K562 (cell line): ENCODE measurements around the gene SAMD10. TPM values are rescaled to one million over a fixed set of nuclear protein-coding genes. Genes with fewer than 3 reads are reported as not detected.

ENCODE experiments used
- ATF3 ChIP-seq, 2 experiments: fragments of 450-650 bp in 1 of 2; sonication (generic) in 1 of 2; formaldehyde crosslinking in 1 of 2; IDR thresholded peaks in 1 of 2; conservative IDR thresholded peaks in 1 of 2; 2 replicates each; pipeline versions ENCODE4 v1.6.1 to v1.8.1; 2016 to 2023; ENCODE audit warnings: mild to moderate bottlenecking in 2 of 2, moderate library complexity in 2 of 2, inconsistent platforms in 1 of 2, missing genetic modification reagents in 1 of 2
- CCNT2 ChIP-seq: IDR thresholded peaks from 2 replicates; pipeline ENCODE4 v1.6.1; 2011; ENCODE audit warnings: borderline replicate concordance, low read depth, mild to moderate bottlenecking, moderate library complexity, mixed read lengths, low read length; ENCODE audit not compliant: insufficient read length; ENCODE audit errors: extremely low read depth
- CREM ChIP-seq: IDR thresholded peaks from 2 replicates; pipeline ENCODE4 v1.6.1; 2014; ENCODE audit warnings: antibody characterized with exemption, low read depth
- CXXC5 ChIP-seq: fragments of 250-450 bp; sonication (Bioruptor Pico); IDR thresholded peaks from 2 replicates; pipeline ENCODE4 v1.8.0; 2022; ENCODE audit warnings: inconsistent platforms, mild to moderate bottlenecking, moderate library complexity
- DEAF1 ChIP-seq: fragments of 450-650 bp; formaldehyde crosslinking; IDR thresholded peaks from 2 replicates; pipeline ENCODE4 v1.4.0; 2020; ENCODE audit warnings: mild to moderate bottlenecking, moderate library complexity
- HBP1 ChIP-seq: fragments of 450-650 bp; formaldehyde crosslinking; IDR thresholded peaks from 2 replicates; pipeline ENCODE4 v1.4.0; 2022; ENCODE audit warnings: missing genetic modification characterization
- HNRNPL ChIP-seq: fragments of 200-400 bp; formaldehyde crosslinking; IDR thresholded peaks from 2 replicates; pipeline ENCODE4 v1.6.1; 2017; ENCODE audit warnings: low read depth, mild to moderate bottlenecking, low read length
- ILF3 ChIP-seq: fragments of 450-650 bp; IDR thresholded peaks from 2 replicates; pipeline ENCODE4 v1.6.1; 2018; ENCODE audit warnings: antibody characterized with exemption, mild to moderate bottlenecking, moderate library complexity, borderline replicate concordance
- JUN ChIP-seq, 2 experiments: sonication (generic) in 1 of 2; formaldehyde crosslinking in 1 of 2; IDR thresholded peaks; 2 replicates each; pipeline versions ENCODE4 v1.6.1 to v1.8.0; 2012 to 2022; ENCODE audit warnings: borderline replicate concordance in 2 of 2, mild to moderate bottlenecking in 2 of 2, improper control_type of control experiment in 1 of 2, low read depth in 1 of 2, low read length in 1 of 2, missing genetic modification reagents in 1 of 2
- LCOR ChIP-seq: sonication (generic); formaldehyde crosslinking; IDR thresholded peaks from 2 replicates; pipeline ENCODE4 v1.8.0; 2022; ENCODE audit warnings: mild to moderate bottlenecking, missing genetic modification reagents
- MAZ ChIP-seq, 2 experiments: fragments of 450-650 bp in 1 of 2; sonication (generic) in 1 of 2; formaldehyde crosslinking; IDR thresholded peaks in 1 of 2; conservative IDR thresholded peaks in 1 of 2; 2 replicates each; pipeline versions ENCODE4 v1.4.0 to v1.5.0; 2020; ENCODE audit warnings: mild to moderate bottlenecking in 1 of 2, missing genetic modification reagents in 1 of 2
- MEIS2 ChIP-seq: fragments of 450-650 bp; IDR thresholded peaks from 2 replicates; pipeline ENCODE4 v1.6.1; 2014; ENCODE audit warnings: mild to moderate bottlenecking; ENCODE audit not compliant: partially characterized antibody
- PKNOX1 ChIP-seq: fragments of 450-650 bp; IDR thresholded peaks from 2 replicates; pipeline ENCODE4 v1.6.1; 2016
- RB1 ChIP-seq: fragments of 450-650 bp; IDR thresholded peaks from 2 replicates; pipeline ENCODE4 v1.6.1; 2017; ENCODE audit warnings: low read depth, mild to moderate bottlenecking
- RBFOX2 ChIP-seq: fragments of 200-400 bp; formaldehyde crosslinking; IDR thresholded peaks from 2 replicates; pipeline ENCODE4 v1.6.1; 2017; ENCODE audit warnings: low read depth, mild to moderate bottlenecking, low read length, moderate library complexity
- SIN3B ChIP-seq: fragments of 450-650 bp; IDR thresholded peaks from 2 replicates; pipeline ENCODE4 v1.6.1; 2017; ENCODE audit warnings: low read depth, mild to moderate bottlenecking, moderate library complexity
- XRCC5 ChIP-seq: fragments of 200-400 bp; formaldehyde crosslinking; IDR thresholded peaks from 2 replicates; pipeline ENCODE4 v1.6.1; 2017; ENCODE audit warnings: low read depth, mild to moderate bottlenecking, low read length
- ZNF583 ChIP-seq: fragments of 250-450 bp; sonication (Bioruptor Pico); IDR thresholded peaks from 2 replicates; pipeline ENCODE4 v1.4.0; 2020
- polyA plus RNA-seq, 8 experiments: library from polyadenylated mRNA; depleted of rRNA in 4 of 8; stranded (reverse) in 5 of 8; unstranded in 3 of 8; fragments of >200 nt; fragmentation: Nextera tagmentation in 2 of 8; fragmentation: Illumina TruSeq in 1 of 8; extraction: Ambion mirVana in 2 of 8; extraction: Trizol in 1 of 8; gene quantifications; 2 replicates each; pipeline versions ENCODE4 v1.2.1 to v1.2.3, GENCODE V29; 2011 to 2014; ENCODE audit warnings: inconsistent platforms in 1 of 8, missing spikeins in 1 of 8
- total RNA-seq, 7 experiments: library from RNA; depleted of rRNA in 6 of 7; stranded (reverse); fragments of >200 nt in 6 of 7; fragmentation: Illumina TruSeq in 2 of 7; extraction: Trizol in 2 of 7; gene quantifications; 2 replicates each; pipeline versions ENCODE4 v1.2.1 to v1.2.3, GENCODE V29; 2011 to 2021; ENCODE audit warnings: low replicate concordance in 1 of 7

Gene SAMD10
- total and polyA plus RNA-seq, 9 of the 15 experiments (the other 6 are each of a cell fraction or from before 2014, with no cell fraction given) = 0.37 to 15.2 (median 4.8) TPM

GRCh38 chr20:63973636-63974401, 5.6 kb downstream of the SAMD10 start (continued):
- TF ChIP-seq CXXC5 = peak; percentile 75
- TF ChIP-seq RB1 = peak; percentile 88
- peak; percentile 68; the same call in 1 of the 2 replicates for TF ChIP-seq CREM
- TF ChIP-seq SIN3B = no peak
- TF ChIP-seq HNRNPL = peak; percentile 69; the same call in 1 of the 2 replicates
- TF ChIP-seq XRCC5 = peak; percentile 76; the same call in 1 of the 2 replicates
- TF ChIP-seq DEAF1 (CRISPR knock-in tag) = peak; percentile 70
- no peak for TF ChIP-seq MEIS2
- TF ChIP-seq HBP1 = no peak
- peak; percentile 49 to 88 for TF ChIP-seq MAZ (CRISPR knock-in tag; conservative IDR thresholded peaks at IDR 0.05 in 1 of 2, IDR thresholded peaks at IDR 0.05 in 1 of 2)
- TF ChIP-seq CCNT2 = peak; percentile 32
- no peak for TF ChIP-seq PKNOX1
- TF ChIP-seq ILF3 = no peak
- TF ChIP-seq RBFOX2 = peak; percentile 56; the same call in 1 of the 2 replicates
- no peak for TF ChIP-seq ZNF583 (CRISPR knock-in tag)
- 0 out of 2 replicates have a peak, but pooled peaks have one; percentile 57 for TF ChIP-seq LCOR
- TF ChIP-seq ATF3 (IDR thresholded peaks at IDR 0.05) = no peak
- peak; percentile 63; the same call in 1 of the 2 replicates for TF ChIP-seq ATF3 (CRISPR knock-in tag; conservative IDR thresholded peaks at IDR 0.05)
- TF ChIP-seq JUN (IDR thresholded peaks at IDR 0.05; ENCODE audit: borderline replicate concordance, low read depth, low read length) = 0 out of 2 replicates have a peak, but pooled peaks have one; percentile 18
- no peak for TF ChIP-seq JUN (CRISPR knock-in tag; IDR thresholded peaks at IDR 0.05; ENCODE audit: borderline replicate concordance)
